ENCODE data around the gene ERCC6L2. TPM values are rescaled to one million over a fixed set of nuclear protein-coding genes. Genes with fewer than 3 reads are reported as not detected.

ERCC6L2 gene
- total and polyA plus RNA-seq, 10 of the 15 experiments (the other 5 are each of a cell fraction or from before 2014, with no cell fraction given), result 8.1 to 45.0 (median 22.6) TPM

DNA sequence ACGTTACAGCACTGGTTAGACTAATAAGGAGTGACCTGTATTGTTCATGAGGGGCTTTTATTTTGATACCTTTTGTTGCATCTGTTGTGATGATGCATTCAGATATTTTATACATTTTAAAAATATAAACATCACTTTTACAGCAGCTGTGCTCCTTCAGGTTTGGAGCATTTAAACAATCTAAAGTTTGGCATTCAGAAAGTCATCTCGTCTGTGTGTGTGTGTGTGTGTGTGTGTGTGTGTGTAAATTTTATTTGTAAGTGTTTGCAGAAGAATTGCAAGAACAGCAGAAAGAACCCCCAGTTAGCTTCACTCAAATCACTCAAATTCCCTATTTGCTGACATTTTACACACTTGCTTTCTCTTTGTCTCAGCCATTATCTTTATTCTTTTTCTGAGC lies 87.4 kb downstream of the ERCC6L2 start:
- intact Hi-C loops (cut with micrococcal nuclease; ENCODE audit: unreplicated experiment), result no loop called here
- POLR2A ChIA-PET, result no interaction called here
- FAIRE-seq, result no peak
- Histone ChIP-seq H3K4me2 (ENCODE audit: control insufficient read depth, insufficient read depth) (no peak overlapping the region), H3K36me3 (ENCODE audit: control insufficient read depth in 2 of 2, insufficient read depth in 2 of 2, low read length in 1 of 2) (no peaks in the 10 kb centered on the region), H3K79me2 (ENCODE audit: control insufficient read depth, insufficient read depth, low read length) (no peaks in the 10 kb centered on the region), H4K20me1 (ENCODE audit: control insufficient read depth, insufficient read depth) (no peaks in the 10 kb centered on the region), H3K9ac (ENCODE audit: control insufficient read depth, insufficient read depth, low read length) (no peak overlapping the region), H3K4me3 (no peak overlapping the region), H2AFZ (ENCODE audit: control insufficient read depth, low read depth, low read length) (no peak overlapping the region), H3K27ac (ENCODE audit: control insufficient read depth, insufficient read depth) (no peak overlapping the region), H3K27me3 (replicated peaks in 1 of 2; ENCODE audit: control insufficient read depth in 2 of 2, insufficient read depth in 2 of 2, low read length in 1 of 2) (no peaks in the 10 kb centered on the region), H3K9me3 (replicated peaks; ENCODE audit: control insufficient read depth, insufficient read depth, low read length) (no peaks in the 10 kb centered on the region), H3K4me1 (ENCODE audit: control insufficient read depth, insufficient read depth, low read length) (no peaks in the 10 kb centered on the region)
- DNase-seq (ENCODE audit: low read depth, low spot score), result no peak
- TF ChIP-seq HDAC6 (IDR thresholded peaks at IDR 0.05; ENCODE audit: unreplicated experiment) (no peak), FOS (IDR thresholded peaks at IDR 0.05; ENCODE audit: borderline replicate concordance, extremely low read depth, insufficient read length) (no peak), CREB1 (IDR thresholded peaks at IDR 0.05; ENCODE audit: low read depth) (no peak), MXI1 (IDR thresholded peaks at IDR 0.05; ENCODE audit: low read depth, low read length) (no peak), CHD1 (IDR thresholded peaks at IDR 0.05; ENCODE audit: low read depth, low read length) (no peak), NFIC (IDR thresholded peaks at IDR 0.05; ENCODE audit: low read depth, low read length) (no peak), MYC (IDR thresholded peaks at IDR 0.05; ENCODE audit: insufficient read depth, insufficient read length, insufficient replicate concordance, low read length, severe bottlenecking) (no peak), NBN (IDR thresholded peaks at IDR 0.05) (no peak), ZNF622 (IDR thresholded peaks at IDR 0.05) (no peak), NR2C2 (IDR thresholded peaks at IDR 0.05; ENCODE audit: borderline replicate concordance, control insufficient read depth, insufficient read length, low read depth) (no peak), PAX8 (IDR thresholded peaks at IDR 0.05) (no peak)
- TF ChIP-seq, protein P1, sequence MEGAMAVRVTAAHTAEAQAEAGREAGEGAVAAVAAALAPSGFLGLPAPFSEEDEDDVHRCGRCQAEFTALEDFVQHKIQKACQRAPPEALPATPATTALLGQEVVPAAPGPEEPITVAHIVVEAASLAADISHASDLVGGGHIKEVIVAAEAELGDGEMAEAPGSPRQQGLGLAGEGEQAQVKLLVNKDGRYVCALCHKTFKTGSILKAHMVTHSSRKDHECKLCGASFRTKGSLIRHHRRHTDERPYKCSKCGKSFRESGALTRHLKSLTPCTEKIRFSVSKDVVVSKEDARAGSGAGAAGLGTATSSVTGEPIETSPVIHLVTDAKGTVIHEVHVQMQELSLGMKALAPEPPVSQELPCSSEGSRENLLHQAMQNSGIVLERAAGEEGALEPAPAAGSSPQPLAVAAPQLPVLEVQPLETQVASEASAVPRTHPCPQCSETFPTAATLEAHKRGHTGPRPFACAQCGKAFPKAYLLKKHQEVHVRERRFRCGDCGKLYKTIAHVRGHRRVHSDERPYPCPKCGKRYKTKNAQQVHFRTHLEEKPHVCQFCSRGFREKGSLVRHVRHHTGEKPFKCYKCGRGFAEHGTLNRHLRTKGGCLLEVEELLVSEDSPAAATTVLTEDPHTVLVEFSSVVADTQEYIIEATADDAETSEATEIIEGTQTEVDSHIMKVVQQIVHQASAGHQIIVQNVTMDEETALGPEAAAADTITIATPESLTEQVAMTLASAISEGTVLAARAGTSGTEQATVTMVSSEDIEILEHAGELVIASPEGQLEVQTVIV (IDR thresholded peaks at IDR 0.05; ENCODE audit: borderline replicate concordance, partially characterized antibody), result no peak
- ATAC-seq, result no peak
- no TSS peak for BruUV-seq (replicated peaks)
- in situ Hi-C loops (cut with MboI), result no loop called here
- SMC1A ChIA-PET (ENCODE audit: uncharacterized antibody, unreplicated experiment), result interaction anchor here (0.6 kb wide), 1 partner anchor 119 kb away, joined by 3 read pairs; no protein-coding TSS in a partner anchor
- RAD21 ChIA-PET (ENCODE audit: unreplicated experiment), result no interaction called here
- WGBS (ENCODE audit: insufficient coverage, insufficient replicate concordance, low lambda C conversion rate, missing lambda C conversion rate), result 64% methylated on average over 2 of the region's 2 CpGs
- CTCF ChIA-PET, result interaction anchor here (0.6 to 0.7 kb wide), 2 partner anchors 181 to 795 kb away, joined by 3 to 4 read pairs; no protein-coding TSS in a partner anchor

Measured in GM12878 (cell line).